Measurements from ENCODE around the gene SLC16A11. TPM values are rescaled to one million over a fixed set of nuclear protein-coding genes. Genes with fewer than 3 reads are reported as not detected.
A peak's percentile ranks its signal among the peaks of the same experiment; 100 is the strongest.

Gene SLC16A11
- total RNA-seq, 1 donor from 2014 or later = not detected

DNA sequence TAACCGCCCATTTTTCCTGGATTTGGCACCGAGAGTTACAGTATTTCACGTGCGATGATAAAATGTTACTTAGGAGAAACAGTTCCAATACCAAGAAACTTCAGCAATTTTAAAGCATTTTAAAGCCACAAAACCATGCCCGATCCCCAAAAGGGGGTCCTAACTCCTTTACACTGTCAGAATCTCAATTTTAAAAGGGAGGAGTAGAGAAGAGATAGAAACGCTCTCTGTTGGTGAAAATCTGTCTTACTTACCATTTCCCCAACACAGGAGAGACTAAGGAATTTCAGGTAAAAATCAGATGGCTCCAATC, 32.0 kb downstream of the SLC16A11 start:
- peaks cover 24 to 28% of the 10 kb centered on the region in 2 donors for H3K4me1 ChIP-seq
- peaks cover 4% of the 10 kb centered on the region in 2 donors for H3K36me3 ChIP-seq
- intact Hi-C loops (cut with DNase I) = loop anchor here (5.0 to 10.0 kb wide), 6 partner anchors 257 to 1817 kb away; partner anchors contain the start of genes C17orf100, MED31, NUP88 and PIMREG
- DNase-seq (ENCODE audit: low spot score in 2 of 2) = no peak
- no peaks in the 10 kb centered on the region for H3K27me3 ChIP-seq
- peak overlapping the region; percentile 98 to 99 for H3K27ac ChIP-seq
- H3K9me3 ChIP-seq = no peaks in the 10 kb centered on the region
- peak overlapping the region; percentile 95 to 99 for H3K4me3 ChIP-seq
- TF ChIP-seq, protein P1, sequence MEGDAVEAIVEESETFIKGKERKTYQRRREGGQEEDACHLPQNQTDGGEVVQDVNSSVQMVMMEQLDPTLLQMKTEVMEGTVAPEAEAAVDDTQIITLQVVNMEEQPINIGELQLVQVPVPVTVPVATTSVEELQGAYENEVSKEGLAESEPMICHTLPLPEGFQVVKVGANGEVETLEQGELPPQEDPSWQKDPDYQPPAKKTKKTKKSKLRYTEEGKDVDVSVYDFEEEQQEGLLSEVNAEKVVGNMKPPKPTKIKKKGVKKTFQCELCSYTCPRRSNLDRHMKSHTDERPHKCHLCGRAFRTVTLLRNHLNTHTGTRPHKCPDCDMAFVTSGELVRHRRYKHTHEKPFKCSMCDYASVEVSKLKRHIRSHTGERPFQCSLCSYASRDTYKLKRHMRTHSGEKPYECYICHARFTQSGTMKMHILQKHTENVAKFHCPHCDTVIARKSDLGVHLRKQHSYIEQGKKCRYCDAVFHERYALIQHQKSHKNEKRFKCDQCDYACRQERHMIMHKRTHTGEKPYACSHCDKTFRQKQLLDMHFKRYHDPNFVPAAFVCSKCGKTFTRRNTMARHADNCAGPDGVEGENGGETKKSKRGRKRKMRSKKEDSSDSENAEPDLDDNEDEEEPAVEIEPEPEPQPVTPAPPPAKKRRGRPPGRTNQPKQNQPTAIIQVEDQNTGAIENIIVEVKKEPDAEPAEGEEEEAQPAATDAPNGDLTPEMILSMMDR (IDR thresholded peaks at IDR 0.05) = no peak

DNA sequence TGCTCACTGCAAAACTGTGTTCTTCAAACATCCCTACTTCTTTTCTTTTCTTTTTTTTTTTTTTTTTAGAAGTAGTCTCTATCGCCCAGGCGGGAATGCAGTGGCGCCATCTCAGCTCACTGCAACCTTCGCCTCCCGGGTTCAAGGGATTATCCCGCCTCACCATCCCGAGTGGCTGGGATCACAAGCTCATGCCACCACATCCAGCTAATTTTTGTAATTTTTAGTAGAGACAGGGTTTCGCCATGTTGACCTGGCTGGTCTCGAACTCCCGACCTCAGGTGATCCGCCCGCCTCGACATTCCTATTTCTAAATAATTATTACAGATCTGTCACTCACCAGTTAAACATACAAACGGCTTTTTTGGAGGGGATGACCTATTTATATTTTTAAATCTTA, 32.5 kb downstream of the SLC16A11 start:
- intact Hi-C loops (cut with DNase I) = loop anchor here (5.0 to 10.0 kb wide), 6 partner anchors 257 to 1817 kb away; partner anchors contain the start of genes C17orf100, MED31, NUP88 and PIMREG
- H3K36me3 ChIP-seq = peaks cover 0 to under 1% of the 10 kb centered on the region in 2 donors
- H3K9me3 ChIP-seq = no peaks in the 10 kb centered on the region
- TF ChIP-seq, protein P1 (IDR thresholded peaks at IDR 0.05) = no peak
- peaks cover 24 to 26% of the 10 kb centered on the region in 2 donors for H3K4me1 ChIP-seq
- H3K4me3 ChIP-seq = peak overlapping the region; percentile 95 to 99
- peak overlapping the region in 1 of 2 donors; percentile 99 for H3K27ac ChIP-seq
- no peaks in the 10 kb centered on the region for H3K27me3 ChIP-seq
- no peak for DNase-seq (ENCODE audit: low spot score in 2 of 2)

DNA sequence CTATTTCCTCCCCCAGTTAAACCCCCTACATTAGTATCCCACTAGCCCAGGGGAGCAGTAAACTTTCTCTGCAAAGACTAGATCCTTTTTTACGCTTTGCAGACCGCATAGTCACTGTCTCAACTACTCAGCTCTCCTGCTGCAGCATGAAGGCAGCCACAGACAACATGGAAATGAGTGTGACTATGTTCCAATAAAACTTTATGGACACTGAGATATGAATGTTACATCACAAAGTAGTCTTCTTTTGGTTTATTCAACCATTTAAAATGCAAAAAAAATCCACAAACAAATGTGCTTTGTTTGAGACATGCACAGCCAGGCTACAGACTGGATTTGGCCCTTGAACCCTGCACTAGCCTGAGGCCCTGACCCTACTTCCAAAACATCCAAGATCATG, 33.4 kb downstream of the SLC16A11 start:
- intact Hi-C loops (cut with DNase I) = loop anchor here (5.0 to 10.0 kb wide), 6 partner anchors 256 to 1816 kb away; partner anchors contain the start of genes C17orf100, MED31, NUP88 and PIMREG
- Histone ChIP-seq H3K4me3 (peak overlapping the region in 1 of 2 donors; percentile 99), H3K27ac (no peak overlapping the region), H3K9me3 (no peaks in the 10 kb centered on the region), H3K4me1 (peaks cover 22 to 23% of the 10 kb centered on the region in 2 donors), H3K36me3 (no peaks in the 10 kb centered on the region), H3K27me3 (no peaks in the 10 kb centered on the region)
- TF ChIP-seq, protein P1 (IDR thresholded peaks at IDR 0.05) = no peak
- DNase-seq (ENCODE audit: low spot score in 2 of 2) = no peak

DNA sequence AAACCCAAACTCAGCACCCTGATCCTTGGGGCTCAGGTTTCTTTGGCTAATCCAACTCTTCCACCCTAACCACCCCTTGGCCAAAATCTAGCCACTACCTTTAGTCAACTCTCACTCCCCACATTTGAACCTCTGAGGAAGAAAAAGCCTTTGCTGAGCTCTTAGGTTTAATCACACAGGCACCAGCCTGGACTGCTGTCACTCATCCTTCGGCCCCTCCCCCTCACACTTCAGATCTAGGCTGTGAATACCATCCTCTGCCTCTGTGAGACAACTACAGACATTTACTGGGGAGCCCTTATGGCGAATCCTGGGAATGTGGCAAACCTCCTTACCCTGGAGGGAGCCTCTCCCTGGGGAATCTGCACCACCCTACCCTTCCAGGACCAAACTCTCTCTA, 36.7 kb downstream of the SLC16A11 start:
- intact Hi-C loops (cut with DNase I) = no loop called here
- Histone ChIP-seq H3K27me3 (no peaks in the 10 kb centered on the region), H3K27ac (no peak overlapping the region), H3K4me3 (no peak overlapping the region), H3K4me1 (peaks cover 7 to 11% of the 10 kb centered on the region in 2 donors), H3K9me3 (no peaks in the 10 kb centered on the region), H3K36me3 (peaks cover 9 to 15% of the 10 kb centered on the region in 2 donors)
- DNase-seq (ENCODE audit: low spot score in 2 of 2) = no peak
- TF ChIP-seq, protein P1 (IDR thresholded peaks at IDR 0.05) = no peak

DNA sequence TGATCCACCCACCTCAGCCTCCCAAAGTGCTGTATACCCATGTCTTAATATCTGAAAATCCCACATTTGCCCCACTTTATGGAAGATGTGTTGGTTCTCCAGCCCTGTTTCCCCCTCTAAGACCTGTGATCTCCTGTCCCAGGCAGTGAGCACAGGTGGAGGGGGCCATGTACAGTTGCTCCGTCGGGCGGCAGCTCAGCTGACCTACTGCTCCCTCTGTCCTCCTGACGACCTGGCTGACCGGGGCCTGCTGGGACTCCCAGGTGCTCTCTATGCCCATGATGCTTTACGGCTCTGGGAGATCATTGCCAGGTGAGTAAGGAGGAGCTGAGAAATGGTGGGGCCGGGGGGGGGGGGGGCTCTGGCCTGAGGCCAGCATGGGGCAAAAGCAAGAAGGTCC, 38.2 kb downstream of the SLC16A11 start:
- Histone ChIP-seq H3K27ac (no peak overlapping the region), H3K4me1 (peaks cover 1 to 3% of the 10 kb centered on the region in 2 donors), H3K4me3 (no peak overlapping the region), H3K27me3 (no peaks in the 10 kb centered on the region), H3K36me3 (peaks cover 24 to 28% of the 10 kb centered on the region in 2 donors), H3K9me3 (no peaks in the 10 kb centered on the region)
- intact Hi-C loops (cut with DNase I) = no loop called here
- no peak for DNase-seq (ENCODE audit: low spot score in 2 of 2)
- TF ChIP-seq, protein P1 (IDR thresholded peaks at IDR 0.05) = no peak
